NCI-H526 treated with DMSO at 0.1 percent for 48 hours (cell line): Measurements from ENCODE around the gene TECR.
"Not testable (repeated sequence)": the region's sequence is repeated elsewhere in the genome, so short reads cannot be mapped to it uniquely, and the experiment has no call there.

Experiments
- DNase-seq: peaks from one replicate; lab custom pipeline; 2025; lab: John Stamatoyannopoulos, UW

TECR gene

GRCh38 chr19:14589433-14589832 lies 60.0 kb downstream of the TECR start:
- not testable (repeated sequence) for DNase-seq

GRCh38 chr19:14595558-14595957 lies 66.2 kb downstream of the TECR start:
- DNase-seq = no peak

- DNase-seq = no peak
These were observed 70.3 kb downstream of the TECR start for GRCh38 chr19:14599548-14600147.

- DNase-seq = no peak
These were observed 74.6 kb downstream of the TECR start for GRCh38 chr19:14603990-14604387.

- DNase-seq = no peak
These were observed 77.2 kb downstream of the TECR start for GRCh38 chr19:14606627-14607026.

- no peak for DNase-seq
These were observed 81.7 kb downstream of the TECR start for GRCh38 chr19:14611051-14611450.

GRCh38 chr19:14612242-14612641 lies 82.8 kb downstream of the TECR start:
- DNase-seq = not testable (repeated sequence)

- no peak for DNase-seq
These were observed 83.3 kb downstream of the TECR start for GRCh38 chr19:14612657-14613056.

- not testable (repeated sequence) for DNase-seq
These were observed 84.2 kb downstream of the TECR start for GRCh38 chr19:14613399-14614098.

- no peak for DNase-seq
These were observed 84.7 kb downstream of the TECR start for GRCh38 chr19:14614099-14614412.
